Epithelial cell of proximal tubule (primary cell): ENCODE data around the gene CNTN2. TPM values are rescaled to one million over a fixed set of nuclear protein-coding genes. Genes with fewer than 3 reads are reported as not detected.

ENCODE experiments used
- DNase-seq: peaks from one replicate; pipeline ENCODE4 v3.0.0-alpha.2; 2011; ENCODE audit warnings: low read depth
- H3K4me3 ChIP-seq: 2 replicates; pipeline ENCODE4 v1.5.1; 2011; ENCODE audit warnings: low read depth, mild to moderate bottlenecking, low read length
- total RNA-seq: library from RNA; depleted of rRNA; stranded (reverse); fragments of >200 nt; gene quantifications from 2 replicates; pipeline ENCODE4 v1.2.3, GENCODE V29; 2015
- TF ChIP-seq, protein P1 (sequence below): conservative IDR thresholded peaks from 2 replicates; pipeline ENCODE4 v1.5.1; 2012; ENCODE audit warnings: low read depth, mild to moderate bottlenecking, low read length

CNTN2 gene
- total RNA-seq, 1 donor from 2014 or later: not detected

DNA sequence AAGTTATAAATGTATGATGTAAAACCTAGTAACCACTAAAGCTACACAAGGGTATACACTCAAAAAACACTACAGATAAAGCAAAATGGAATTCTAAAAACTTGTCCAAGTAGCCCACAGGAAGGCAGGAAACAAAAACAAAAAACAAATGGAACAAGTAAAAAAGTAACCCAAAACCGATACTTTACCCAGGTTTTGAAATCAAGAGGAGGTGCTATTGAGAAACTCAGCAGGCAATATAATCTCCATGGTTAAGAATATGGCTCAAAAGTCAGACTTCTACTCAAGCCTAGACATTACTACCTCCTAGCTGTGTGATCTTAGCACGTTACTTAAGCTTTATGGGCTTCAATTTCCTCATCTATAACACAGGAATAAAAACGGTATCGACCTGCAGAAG is 65.5 kb downstream of the CNTN2 start:
- TF ChIP-seq, protein P1, sequence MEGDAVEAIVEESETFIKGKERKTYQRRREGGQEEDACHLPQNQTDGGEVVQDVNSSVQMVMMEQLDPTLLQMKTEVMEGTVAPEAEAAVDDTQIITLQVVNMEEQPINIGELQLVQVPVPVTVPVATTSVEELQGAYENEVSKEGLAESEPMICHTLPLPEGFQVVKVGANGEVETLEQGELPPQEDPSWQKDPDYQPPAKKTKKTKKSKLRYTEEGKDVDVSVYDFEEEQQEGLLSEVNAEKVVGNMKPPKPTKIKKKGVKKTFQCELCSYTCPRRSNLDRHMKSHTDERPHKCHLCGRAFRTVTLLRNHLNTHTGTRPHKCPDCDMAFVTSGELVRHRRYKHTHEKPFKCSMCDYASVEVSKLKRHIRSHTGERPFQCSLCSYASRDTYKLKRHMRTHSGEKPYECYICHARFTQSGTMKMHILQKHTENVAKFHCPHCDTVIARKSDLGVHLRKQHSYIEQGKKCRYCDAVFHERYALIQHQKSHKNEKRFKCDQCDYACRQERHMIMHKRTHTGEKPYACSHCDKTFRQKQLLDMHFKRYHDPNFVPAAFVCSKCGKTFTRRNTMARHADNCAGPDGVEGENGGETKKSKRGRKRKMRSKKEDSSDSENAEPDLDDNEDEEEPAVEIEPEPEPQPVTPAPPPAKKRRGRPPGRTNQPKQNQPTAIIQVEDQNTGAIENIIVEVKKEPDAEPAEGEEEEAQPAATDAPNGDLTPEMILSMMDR: no peak
- H3K4me3 ChIP-seq: no peak overlapping the region
- no peak for DNase-seq

DNA sequence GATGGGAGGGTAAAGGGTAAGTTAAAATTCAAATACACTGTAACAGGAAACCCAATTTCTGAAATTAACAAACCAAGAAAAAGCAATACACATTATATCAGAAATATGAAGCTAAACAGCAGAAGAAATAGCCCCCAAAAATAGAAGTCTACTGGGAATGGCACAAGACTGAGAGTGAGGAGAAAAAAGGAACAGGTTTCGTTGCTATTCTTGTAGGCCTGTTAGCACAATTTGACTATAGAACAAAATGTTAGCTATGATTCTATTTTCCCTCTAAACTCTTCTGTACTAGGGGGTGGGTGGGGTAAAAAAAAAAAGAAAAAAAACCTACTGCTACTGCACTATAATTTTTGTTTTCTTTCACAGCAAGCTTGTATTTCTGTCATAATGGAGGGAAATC is 66.3 kb downstream of the CNTN2 start:
- TF ChIP-seq, protein P1: no peak
- no peak overlapping the region for H3K4me3 ChIP-seq
- no peak for DNase-seq

DNA sequence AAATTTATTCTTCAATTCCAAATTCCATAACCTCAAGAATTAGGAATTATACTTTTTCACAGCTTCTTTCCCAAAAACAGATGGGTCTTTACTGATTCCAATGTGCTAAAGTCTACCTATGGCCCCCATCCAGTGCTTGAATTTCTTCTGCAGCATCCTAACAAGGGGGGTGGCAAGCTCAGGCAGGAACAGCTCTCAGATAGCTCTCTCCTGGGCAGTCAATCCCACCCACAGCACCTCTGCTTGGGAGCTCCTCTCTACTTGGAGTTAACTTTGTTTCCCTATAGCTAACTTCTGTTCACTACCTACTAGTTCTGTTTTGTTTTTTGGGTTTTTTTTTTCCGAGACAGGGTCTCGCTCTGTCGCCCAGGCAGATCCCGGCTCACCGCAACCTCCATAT is 66.7 kb downstream of the CNTN2 start:
- DNase-seq: no peak
- no peak overlapping the region for H3K4me3 ChIP-seq
- TF ChIP-seq, protein P1: no peak

DNA sequence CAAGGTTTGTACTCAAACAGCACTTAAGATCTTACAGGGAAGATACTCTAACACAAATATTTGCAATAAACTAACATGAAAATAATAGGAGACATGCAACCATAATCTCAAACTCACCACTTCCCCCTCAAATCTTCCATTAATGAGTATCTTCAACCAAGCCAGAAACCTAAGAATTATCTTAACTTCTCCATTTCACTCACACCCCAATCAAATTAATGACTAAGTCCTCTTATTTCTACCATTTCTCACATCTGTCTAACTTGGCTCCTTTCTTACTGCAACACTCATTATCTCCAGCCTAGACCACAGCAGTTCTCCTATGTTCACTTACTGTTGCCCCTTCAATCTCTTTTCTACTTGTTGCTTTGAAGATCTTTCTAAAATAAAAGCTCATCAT is 68.3 kb downstream of the CNTN2 start:
- no peak overlapping the region for H3K4me3 ChIP-seq
- TF ChIP-seq, protein P1: no peak

DNA sequence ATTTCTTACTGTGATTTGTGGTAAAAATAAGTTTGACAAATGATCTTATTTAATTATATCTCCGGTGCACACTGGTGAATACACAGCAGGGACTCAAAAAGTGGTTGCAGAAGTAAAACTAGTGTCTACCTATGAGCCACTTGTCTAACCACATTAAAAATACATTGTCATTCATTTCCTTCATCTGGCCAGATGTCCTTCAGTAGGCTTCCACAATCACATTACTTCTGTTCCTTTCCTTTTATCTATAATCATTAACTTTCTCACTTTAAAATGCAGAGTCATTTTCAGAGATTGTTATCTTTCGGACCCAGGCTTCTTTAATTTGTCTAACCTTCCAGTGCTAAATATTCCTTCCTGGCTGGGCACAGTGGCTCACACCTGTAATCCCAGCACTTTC is 75.7 kb downstream of the CNTN2 start:
- TF ChIP-seq, protein P1: no peak
- no peak for DNase-seq
- no peak overlapping the region for H3K4me3 ChIP-seq

More for the DNA sequence above, 68.3 kb downstream of the CNTN2 start:
- DNase-seq: no peak

DNA sequence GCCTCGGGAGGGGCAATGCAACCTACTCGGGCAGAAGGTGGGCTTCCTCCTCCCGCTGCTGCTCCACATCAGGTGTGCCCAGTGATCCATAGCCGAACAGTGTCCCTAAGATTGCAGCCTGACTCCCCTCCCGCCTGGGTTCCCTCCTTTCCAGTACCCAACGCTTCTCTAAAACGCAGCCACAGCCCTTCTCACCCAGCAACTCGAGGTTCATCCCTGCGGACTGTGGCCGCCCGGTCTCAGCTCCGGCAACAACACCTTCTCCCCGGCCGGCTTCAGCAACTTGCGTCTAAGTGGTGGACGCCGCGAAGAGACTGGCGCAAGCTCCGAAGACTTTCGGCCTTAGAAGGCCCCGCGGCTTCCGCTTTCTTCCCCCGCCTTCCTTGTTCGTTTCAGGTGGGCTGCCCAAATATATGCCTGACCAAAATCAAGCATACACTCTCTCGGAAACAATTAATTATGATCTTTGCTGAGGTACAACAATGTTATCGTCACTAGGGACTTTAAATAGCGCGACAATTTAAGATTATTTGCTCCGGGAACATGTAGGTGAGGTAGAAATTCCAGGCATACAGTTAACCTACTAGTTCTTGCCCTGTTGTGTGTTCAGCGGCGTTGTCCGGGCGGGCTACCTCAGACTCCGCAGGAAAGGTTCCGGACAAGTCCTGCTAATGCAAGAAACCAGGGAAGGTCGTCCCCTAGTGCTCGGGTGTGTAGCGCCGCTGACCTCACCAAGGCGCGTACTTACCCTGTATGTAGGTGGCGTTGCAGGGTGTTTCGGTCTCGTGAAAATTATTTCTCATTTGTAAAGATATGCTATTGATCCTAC is 78.9 kb downstream of the CNTN2 start, which contains the start of gene RBBP5:
TSS of gene RBBP5 (minus strand) at position 319 of the 829 bp plus-strand sequence. CDS start at position 214, 105 bp downstream.
- DNase-seq: peak; percentile 95
- peak within 1 kb of the TSS; percentile 93 for H3K4me3 ChIP-seq
- TF ChIP-seq, protein P1: peak; percentile 78

DNA sequence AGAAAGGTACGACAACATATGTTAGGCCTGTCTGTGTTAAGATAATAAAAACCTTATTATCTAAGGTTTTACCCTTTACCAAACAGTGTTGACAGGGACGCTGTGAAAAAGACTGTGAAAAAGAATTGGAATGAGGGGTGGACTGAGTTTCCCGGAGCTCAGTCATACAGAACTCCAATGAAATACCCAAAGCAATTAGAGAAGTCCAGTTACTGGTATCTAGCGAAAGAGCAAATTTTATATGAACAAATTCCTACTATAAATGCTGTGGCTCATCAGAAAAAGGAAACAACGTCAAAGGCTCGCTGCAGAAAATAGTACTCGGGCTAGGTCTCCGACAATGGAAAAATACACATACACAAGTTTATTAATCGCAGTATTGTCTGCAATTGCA is 79.5 kb downstream of the CNTN2 start:
- DNase-seq: no peak
- TF ChIP-seq, protein P1: no peak
- peak overlapping the region; percentile 93 for H3K4me3 ChIP-seq
